ENCODE results near the gene LIN52. TPM values are rescaled to one million over a fixed set of nuclear protein-coding genes. Genes with fewer than 3 reads are reported as not detected.

The LIN52 gene
- total and polyA plus RNA-seq, 9 of the 15 experiments (the other 6 are each of a cell fraction or from before 2014, with no cell fraction given) = 4.6 to 11.8 (median 9.2) TPM

- TF ChIP-seq ZNF395 (CRISPR knock-in tag; IDR thresholded peaks at IDR 0.05) = no peak
- no peak for TF ChIP-seq ZC3H8 (IDR thresholded peaks at IDR 0.05)
- TF ChIP-seq PTRF (tag; IDR thresholded peaks at IDR 0.05) = no peak
- TF ChIP-seq TAF15 (IDR thresholded peaks at IDR 0.05; ENCODE audit: low read depth, low read length) = no peak
- no peak for TF ChIP-seq SP1 (CRISPR knock-in tag; IDR thresholded peaks at IDR 0.05)
- no peak for TF ChIP-seq PBX2 (CRISPR knock-in tag; IDR thresholded peaks at IDR 0.05; ENCODE audit: low read depth)
- TF ChIP-seq PBX2 (tag; conservative IDR thresholded peaks at IDR 0.05; ENCODE audit: low read depth) = peak; percentile 56; the same call in 1 of the 2 replicates
- TF ChIP-seq REST (IDR thresholded peaks at IDR 0.05; ENCODE audit: borderline replicate concordance) = no peak
- TF ChIP-seq REST (CRISPR knock-in tag; IDR thresholded peaks at IDR 0.05; ENCODE audit: low read depth) = no peak
- TF ChIP-seq KDM1A (IDR thresholded peaks at IDR 0.05) = 0 out of 4 replicates have a peak, but pooled peaks of 1 of the 2 experiments have one; percentile 8
- peak; percentile 65; the same call in 1 of the 2 replicates for TF ChIP-seq ZNF766 (CRISPR knock-in tag; conservative IDR thresholded peaks at IDR 0.05)
- TF ChIP-seq ZNF79 (CRISPR knock-in tag; IDR thresholded peaks at IDR 0.05; ENCODE audit: low read depth) = no peak
- TF ChIP-seq DPF2 (IDR thresholded peaks at IDR 0.05) = 0 out of 2 replicates have a peak, but pooled peaks have one; percentile 31
- no peak for TF ChIP-seq ZFP30 (CRISPR knock-in tag; IDR thresholded peaks at IDR 0.05; ENCODE audit: borderline replicate concordance)
- no peak for TF ChIP-seq JUNB (CRISPR knock-in tag; conservative IDR thresholded peaks at IDR 0.05)
- TF ChIP-seq SAP30 (IDR thresholded peaks at IDR 0.05; ENCODE audit: borderline replicate concordance, insufficient read depth, low read depth, low read length, poor library complexity, severe bottlenecking) = no peak
Measured at GRCh38 chr14:74133833-74134481, 49.2 kb downstream of the LIN52 start (continued).
